Thoracic aorta (tissue), 2 donors: ENCODE results near the gene PAX8. TPM values are rescaled to one million over a fixed set of nuclear protein-coding genes. Genes with fewer than 3 reads are reported as not detected.
"Not testable (repeated sequence)": the region's sequence is repeated elsewhere in the genome, so short reads cannot be mapped to it uniquely, and the experiment has no call there.

Experiments used
- ATAC-seq: fragments of 150-250 bp; one replicate; pipeline ENCODE4 v1.8.0; 2017; ENCODE audit warnings: low read depth; ENCODE audit not compliant: insufficient number of reproducible peaks, low FRiP score
- DNase-seq: peaks from one replicate; pipeline ENCODE4 v3.0.0-alpha.2; 2020; ENCODE audit warnings: low spot score
- H3K27ac ChIP-seq, 2 donors: fragments of 200-600 bp; sonication (generic); 1 replicate in 1 of 2; 2 replicates in 1 of 2; pipeline ENCODE4 v1.5.1; 2016; ENCODE audit warnings: mild to moderate bottlenecking in 2 of 2, moderate library complexity in 2 of 2
- H3K27me3 ChIP-seq: fragments of 200-600 bp; sonication (generic); replicated peaks from 2 replicates; pipeline ENCODE4 v1.6.0; 2016; ENCODE audit warnings: mild to moderate bottlenecking; ENCODE audit not compliant: insufficient read depth
- H3K36me3 ChIP-seq: fragments of 200-600 bp; sonication (generic); one replicate; pipeline ENCODE4 v1.5.1; 2016
- H3K4me1 ChIP-seq, 2 donors: fragments of 200-600 bp; sonication (generic); 1 replicate in 1 of 2; 2 replicates in 1 of 2; pipeline versions ENCODE4 v1.5.1 to v1.6.0; 2016; ENCODE audit warnings: low read depth in 2 of 2, mild to moderate bottlenecking in 1 of 2; ENCODE audit not compliant: control insufficient read depth in 1 of 2
- H3K4me3 ChIP-seq: fragments of 200-600 bp; sonication (generic); 2 replicates; pipeline ENCODE4 v1.5.1; 2016; ENCODE audit warnings: mild to moderate bottlenecking
- H3K9me3 ChIP-seq: fragments of 200-600 bp; sonication (generic); 2 replicates; pipeline ENCODE4 v1.5.1; 2016
- total RNA-seq, 2 donors: library from RNA; depleted of rRNA; stranded (reverse); fragments of >200 nt; gene quantifications; one replicate each; pipeline versions ENCODE4 v1.1.0 to v1.2.3, GENCODE V29; 2016
- TF ChIP-seq, protein P1 (sequence below): fragments of 200-600 bp; sonication (generic); IDR thresholded peaks from one replicate; pipeline ENCODE4 v1.5.1; 2019; ENCODE audit warnings: antibody characterized with exemption

The PAX8 gene
- total RNA-seq, 2 donors from 2014 or later = 2.4 to 10.3 TPM

DNA sequence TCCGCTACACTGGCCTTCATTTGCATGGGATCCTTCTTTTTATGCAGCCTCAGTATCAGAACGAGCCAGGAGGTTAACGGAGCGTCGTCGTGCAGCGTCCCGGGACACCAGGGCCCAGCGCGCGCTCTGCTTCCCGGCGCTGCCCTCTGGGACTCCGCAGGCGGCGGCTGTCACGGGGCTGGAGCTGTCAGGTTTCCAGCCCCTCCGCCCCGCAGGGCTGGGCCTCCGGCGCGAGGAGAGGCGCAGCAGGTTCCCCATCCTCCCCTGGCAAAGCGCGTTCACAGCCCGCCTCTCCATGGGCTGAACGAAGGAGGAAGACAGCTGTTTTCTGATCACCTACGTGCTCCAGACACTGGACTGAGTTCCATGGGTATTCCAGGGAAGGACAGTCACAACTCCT, 12.5 kb upstream of the PAX8 start:
- Histone ChIP-seq H3K27me3 (no peaks in the 10 kb centered on the region), H3K4me3 (no peak overlapping the region), H3K9me3 (no peaks in the 10 kb centered on the region), H3K36me3 (no peaks in the 10 kb centered on the region), H3K4me1 (peaks cover 0 to 6% of the 10 kb centered on the region in 2 donors), H3K27ac (no peak overlapping the region)
- no peak for ATAC-seq
- DNase-seq = no peak
- TF ChIP-seq, protein P1, sequence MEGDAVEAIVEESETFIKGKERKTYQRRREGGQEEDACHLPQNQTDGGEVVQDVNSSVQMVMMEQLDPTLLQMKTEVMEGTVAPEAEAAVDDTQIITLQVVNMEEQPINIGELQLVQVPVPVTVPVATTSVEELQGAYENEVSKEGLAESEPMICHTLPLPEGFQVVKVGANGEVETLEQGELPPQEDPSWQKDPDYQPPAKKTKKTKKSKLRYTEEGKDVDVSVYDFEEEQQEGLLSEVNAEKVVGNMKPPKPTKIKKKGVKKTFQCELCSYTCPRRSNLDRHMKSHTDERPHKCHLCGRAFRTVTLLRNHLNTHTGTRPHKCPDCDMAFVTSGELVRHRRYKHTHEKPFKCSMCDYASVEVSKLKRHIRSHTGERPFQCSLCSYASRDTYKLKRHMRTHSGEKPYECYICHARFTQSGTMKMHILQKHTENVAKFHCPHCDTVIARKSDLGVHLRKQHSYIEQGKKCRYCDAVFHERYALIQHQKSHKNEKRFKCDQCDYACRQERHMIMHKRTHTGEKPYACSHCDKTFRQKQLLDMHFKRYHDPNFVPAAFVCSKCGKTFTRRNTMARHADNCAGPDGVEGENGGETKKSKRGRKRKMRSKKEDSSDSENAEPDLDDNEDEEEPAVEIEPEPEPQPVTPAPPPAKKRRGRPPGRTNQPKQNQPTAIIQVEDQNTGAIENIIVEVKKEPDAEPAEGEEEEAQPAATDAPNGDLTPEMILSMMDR = no peak

DNA sequence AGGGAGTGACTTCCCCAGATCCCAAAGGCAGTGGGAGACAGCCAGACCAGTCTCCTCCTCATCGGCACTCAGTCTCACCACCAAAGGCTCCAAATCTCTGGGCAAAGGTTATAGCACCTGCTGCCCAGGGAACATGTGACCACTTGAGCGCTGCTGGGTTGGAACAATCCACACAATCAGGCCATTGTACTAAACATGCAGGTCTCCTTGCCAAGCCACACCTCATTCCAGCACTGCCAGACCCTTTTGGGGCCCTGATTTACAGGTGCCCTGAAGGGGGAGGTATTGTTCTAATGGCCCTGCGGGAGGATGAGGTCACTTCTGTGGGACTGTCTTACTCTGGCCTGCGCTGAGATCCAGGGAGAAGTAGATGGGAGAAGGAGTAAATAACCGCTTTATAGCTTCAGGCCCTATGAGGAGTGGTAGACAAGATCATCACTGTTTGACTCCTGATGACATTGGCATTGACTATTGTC, 10.0 kb upstream of the PAX8 start:
- DNase-seq, H3K4me3 ChIP-seq, ATAC-seq, H3K27me3 ChIP-seq, H3K9me3 ChIP-seq, H3K27ac ChIP-seq, H3K36me3 ChIP-seq: not testable (repeated sequence)
- peaks cover 13 to 28% of the 10 kb centered on the region in 2 donors for H3K4me1 ChIP-seq

DNA sequence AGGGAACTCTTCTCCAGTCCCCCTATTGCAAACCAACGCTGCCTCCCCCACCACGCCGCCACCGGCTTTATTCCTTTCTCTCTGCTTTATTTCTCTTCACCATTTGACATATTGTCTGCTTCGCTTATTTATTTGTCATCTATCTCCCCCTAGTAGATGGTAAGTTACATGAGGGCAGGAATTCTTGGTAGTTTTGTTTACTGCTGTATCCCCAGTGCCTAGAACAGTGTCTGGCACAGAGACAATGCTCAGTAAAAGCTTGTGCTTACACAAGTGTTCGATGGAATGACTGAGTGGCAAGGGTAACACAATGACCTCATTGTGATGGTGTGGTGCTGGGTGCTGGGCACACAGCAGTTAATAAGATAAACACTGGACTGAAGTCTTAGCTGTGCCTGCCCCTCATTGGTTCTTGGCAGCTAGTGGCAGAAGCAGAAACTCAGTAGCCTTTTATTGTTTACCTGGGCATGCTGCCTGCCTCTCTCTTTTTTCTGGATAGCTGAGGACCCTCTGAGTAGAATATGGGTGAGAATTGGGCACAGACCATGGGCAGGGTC, 9.5 kb upstream of the PAX8 start:
- not testable (repeated sequence) for H3K36me3 ChIP-seq, H3K9me3 ChIP-seq, H3K27me3 ChIP-seq, DNase-seq, ATAC-seq, H3K27ac ChIP-seq, H3K4me3 ChIP-seq
- peaks cover 18 to 33% of the 10 kb centered on the region in 2 donors for H3K4me1 ChIP-seq

DNA sequence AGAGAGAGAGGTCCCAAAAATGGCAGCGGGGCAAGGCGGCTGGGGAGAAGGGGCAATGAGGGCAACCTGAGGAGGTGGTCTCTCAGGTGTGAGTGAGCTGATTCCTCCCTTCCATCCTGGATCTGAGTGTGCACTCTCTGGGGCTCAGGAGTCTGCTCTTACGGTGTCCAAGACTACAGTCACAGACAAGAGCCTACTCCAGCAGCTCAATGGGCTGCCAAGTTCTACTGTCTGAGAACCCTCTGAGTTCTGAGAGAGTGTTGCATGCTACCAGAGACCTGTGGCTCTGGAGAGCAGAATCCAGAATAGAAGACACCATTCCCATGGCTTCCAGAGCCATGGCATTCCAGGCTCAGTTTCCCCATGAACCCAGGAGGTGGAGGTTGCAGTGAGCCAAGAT, 7.1 kb upstream of the PAX8 start:
- no peak for DNase-seq
- H3K36me3 ChIP-seq = no peaks in the 10 kb centered on the region
- peaks cover 20 to 38% of the 10 kb centered on the region in 2 donors for H3K4me1 ChIP-seq
- no peak for ATAC-seq
- H3K27ac ChIP-seq = peak overlapping the region in 1 of 2 donors; percentile 97
- H3K4me3 ChIP-seq = no peak overlapping the region
- no peaks in the 10 kb centered on the region for H3K27me3 ChIP-seq
- H3K9me3 ChIP-seq = no peaks in the 10 kb centered on the region
- TF ChIP-seq, protein P1 = no peak

DNA sequence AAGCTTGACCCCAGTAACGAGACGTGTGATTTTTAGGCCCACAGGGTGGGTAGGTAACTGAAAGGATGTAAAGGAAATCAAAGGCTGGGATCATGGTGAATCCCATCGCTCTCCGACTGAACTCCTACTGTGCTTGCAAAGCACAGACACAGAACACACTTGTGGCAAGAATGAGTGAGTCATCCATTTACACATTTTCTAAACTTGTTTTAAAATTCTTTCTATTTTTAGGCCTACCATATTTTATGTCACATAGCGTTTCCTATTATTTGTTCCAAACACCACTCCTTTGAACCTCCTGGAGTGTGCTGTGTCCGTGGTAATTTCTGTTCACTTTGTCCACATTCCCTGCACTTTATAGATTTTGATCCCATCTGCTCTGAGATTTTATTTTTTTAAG, 6.3 kb upstream of the PAX8 start:
- H3K27me3 ChIP-seq, H3K36me3 ChIP-seq, H3K9me3 ChIP-seq, DNase-seq, H3K4me3 ChIP-seq: not testable (repeated sequence)
- Histone ChIP-seq H3K27ac (peak overlapping the region; percentile 90 to 97), H3K4me1 (peaks cover 20 to 37% of the 10 kb centered on the region in 2 donors)
- ATAC-seq = peak; percentile 40

DNA sequence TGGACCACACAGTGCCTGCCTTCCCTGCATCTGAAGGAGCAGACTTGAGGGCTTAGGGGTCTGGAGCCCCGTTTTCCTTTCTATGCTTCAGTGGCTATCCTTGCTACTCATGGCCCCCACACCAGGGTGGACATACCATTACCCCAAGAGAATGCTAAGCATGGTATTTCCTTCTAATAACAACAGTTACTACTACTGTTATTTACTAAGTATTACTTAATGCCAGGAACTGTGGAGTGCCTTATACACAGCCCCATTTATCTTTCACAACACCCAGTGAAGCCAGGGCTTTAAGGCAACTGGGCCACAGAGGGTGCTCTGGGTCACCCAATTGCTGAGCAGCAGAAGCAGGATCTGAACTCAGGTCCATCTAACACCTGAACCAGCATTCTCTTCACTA, 5.8 kb upstream of the PAX8 start:
- ATAC-seq = no peak
- peak overlapping the region; percentile 90 to 97 for H3K27ac ChIP-seq

More for the DNA sequence above, 5.8 kb upstream of the PAX8 start:
- H3K27me3 ChIP-seq = no peaks in the 10 kb centered on the region
- no peak for DNase-seq
- H3K4me3 ChIP-seq = peak overlapping the region; percentile 9
- H3K4me1 ChIP-seq = peaks cover 20 to 37% of the 10 kb centered on the region in 2 donors
- H3K9me3 ChIP-seq = no peaks in the 10 kb centered on the region
- H3K36me3 ChIP-seq = no peaks in the 10 kb centered on the region
- TF ChIP-seq, protein P1 = no peak
